Skeletal muscle tissue (tissue), 4 donors: Measurements from ENCODE around the gene ZNF441. TPM values are rescaled to one million over a fixed set of nuclear protein-coding genes. Genes with fewer than 3 reads are reported as not detected.
"Not testable (repeated sequence)": the region's sequence is repeated elsewhere in the genome, so short reads cannot be mapped to it uniquely, and the experiment has no call there.

Source experiments
- H3K27ac ChIP-seq: one replicate; pipeline ENCODE4 v1.7.0; 2013; ENCODE audit warnings: mild to moderate bottlenecking, low read depth, low read length, inconsistent platforms
- H3K27me3 ChIP-seq, 3 donors: one replicate each; pipeline ENCODE4 v1.7.0; 2013; ENCODE audit warnings: low read length in 3 of 3; ENCODE audit not compliant: control insufficient read depth in 3 of 3, insufficient read depth in 3 of 3
- H3K36me3 ChIP-seq, 3 donors: one replicate each; pipeline ENCODE4 v1.7.0; 2013; ENCODE audit warnings: low read length in 3 of 3; ENCODE audit not compliant: control insufficient read depth in 3 of 3, insufficient read depth in 3 of 3
- H3K4me1 ChIP-seq, 3 donors: one replicate each; pipeline ENCODE4 v1.7.0; 2013; ENCODE audit warnings: low read length in 3 of 3, mild to moderate bottlenecking in 3 of 3; ENCODE audit not compliant: control insufficient read depth in 3 of 3, insufficient read depth in 3 of 3
- H3K4me3 ChIP-seq, 3 donors: one replicate each; pipeline ENCODE4 v1.7.0; 2013; ENCODE audit warnings: low read length in 3 of 3
- H3K9ac ChIP-seq, 3 donors: one replicate each; pipeline ENCODE4 v1.7.0; 2013; ENCODE audit warnings: low read length in 3 of 3, mild to moderate bottlenecking in 3 of 3, moderate library complexity in 2 of 3, low read depth in 1 of 3
- H3K9me3 ChIP-seq, 3 donors: one replicate each; pipeline ENCODE4 v1.7.0; 2013; ENCODE audit warnings: low read length in 3 of 3; ENCODE audit not compliant: control insufficient read depth in 3 of 3
- total RNA-seq: library from RNA; depleted of rRNA; stranded (reverse); fragments of >200 nt; gene quantifications from one replicate; pipeline ENCODE4 v1.2.3, GENCODE V29; 2014
- donor health status: Osteomylitis.

Gene ZNF441
- total RNA-seq, 1 donor from 2014 or later, result 5.2 TPM

GRCh38 chr19:11771520-11771919 is 4.7 kb downstream of the ZNF441 start:
- H3K9me3 ChIP-seq, H3K36me3 ChIP-seq, H3K27ac ChIP-seq, H3K9ac ChIP-seq, H3K27me3 ChIP-seq, H3K4me3 ChIP-seq: not testable (repeated sequence)
- H3K4me1 ChIP-seq, result peaks cover 10 to 17% (median 10%) of the 10 kb centered on the region in 3 donors

- not testable (repeated sequence) for H3K9ac ChIP-seq, H3K27ac ChIP-seq, H3K4me1 ChIP-seq, H3K27me3 ChIP-seq, H3K4me3 ChIP-seq
- Histone ChIP-seq H3K9me3 (peaks cover 20 to 36% (median 25%) of the 10 kb centered on the region in 3 donors), H3K36me3 (peaks cover 28 to 43% (median 40%) of the 10 kb centered on the region in 3 donors)
Measured at GRCh38 chr19:11776669-11777068, 9.9 kb downstream of the ZNF441 start.

- Histone ChIP-seq H3K4me3 (peak overlapping the region in 1 of 3 donors; percentile 62), H3K27me3 (no peaks in the 10 kb centered on the region), H3K4me1 (no peaks in the 10 kb centered on the region), H3K36me3 (peaks cover 29 to 53% (median 51%) of the 10 kb centered on the region in 3 donors), H3K9me3 (peaks cover 31 to 51% (median 34%) of the 10 kb centered on the region in 3 donors), H3K9ac (no peak overlapping the region), H3K27ac (no peak overlapping the region)
Measured at GRCh38 chr19:11780431-11781020, 13.7 kb downstream of the ZNF441 start.

GRCh38 chr19:11781295-11782057 is 14.7 kb downstream of the ZNF441 start:
- Histone ChIP-seq H3K4me1 (no peaks in the 10 kb centered on the region), H3K36me3 (peaks cover 29 to 53% (median 49%) of the 10 kb centered on the region in 3 donors), H3K9ac (no peak overlapping the region), H3K27ac (no peak overlapping the region), H3K4me3 (peak overlapping the region in 2 of 3 donors; percentile 30 to 62), H3K9me3 (peaks cover 31 to 53% (median 35%) of the 10 kb centered on the region in 3 donors), H3K27me3 (no peaks in the 10 kb centered on the region)

GRCh38 chr19:11783767-11784166 is 17.0 kb downstream of the ZNF441 start:
- Histone ChIP-seq H3K27ac (no peak overlapping the region), H3K27me3 (no peaks in the 10 kb centered on the region), H3K9me3 (peaks cover 28 to 46% (median 34%) of the 10 kb centered on the region in 3 donors), H3K4me1 (no peaks in the 10 kb centered on the region), H3K4me3 (no peak overlapping the region), H3K36me3 (peaks cover 24 to 39% (median 32%) of the 10 kb centered on the region in 3 donors), H3K9ac (no peak overlapping the region)

GRCh38 chr19:11784356-11784755 is 17.6 kb downstream of the ZNF441 start:
- Histone ChIP-seq H3K4me3 (no peak overlapping the region), H3K27ac (no peak overlapping the region), H3K9me3 (peaks cover 28 to 44% (median 31%) of the 10 kb centered on the region in 3 donors), H3K27me3 (no peaks in the 10 kb centered on the region), H3K36me3 (peaks cover 21 to 34% (median 28%) of the 10 kb centered on the region in 3 donors), H3K4me1 (no peaks in the 10 kb centered on the region), H3K9ac (no peak overlapping the region)

GRCh38 chr19:11787536-11787935 is 20.7 kb downstream of the ZNF441 start:
- Histone ChIP-seq H3K27me3 (no peaks in the 10 kb centered on the region), H3K27ac (no peak overlapping the region), H3K9ac (no peak overlapping the region), H3K9me3 (peaks cover 8 to 20% (median 12%) of the 10 kb centered on the region in 3 donors), H3K36me3 (peaks cover 0 to 7% (median 3%) of the 10 kb centered on the region in 3 donors), H3K4me1 (no peaks in the 10 kb centered on the region), H3K4me3 (no peak overlapping the region)

- H3K27me3 ChIP-seq, result no peaks in the 10 kb centered on the region
- H3K4me3 ChIP-seq, result no peak overlapping the region
- no peak overlapping the region for H3K9ac ChIP-seq
- no peak overlapping the region for H3K27ac ChIP-seq
- no peaks in the 10 kb centered on the region for H3K36me3 ChIP-seq
- H3K4me1 ChIP-seq, result peaks cover 5 to 8% (median 8%) of the 10 kb centered on the region in 3 donors
- H3K9me3 ChIP-seq, result peaks cover 0 to 3% (median 0%) of the 10 kb centered on the region in 3 donors
Measured at GRCh38 chr19:11792942-11793341, 26.1 kb downstream of the ZNF441 start.

GRCh38 chr19:11797491-11797890 is 30.7 kb downstream of the ZNF441 start:
- H3K36me3 ChIP-seq, result no peaks in the 10 kb centered on the region
- H3K9me3 ChIP-seq, result no peaks in the 10 kb centered on the region
- H3K4me3 ChIP-seq, result peak overlapping the region; percentile 90 to 92 (median 91)
- peaks cover 8 to 12% (median 11%) of the 10 kb centered on the region in 3 donors for H3K4me1 ChIP-seq
- H3K27ac ChIP-seq, result no peak overlapping the region
- no peak overlapping the region for H3K9ac ChIP-seq
- H3K27me3 ChIP-seq, result no peaks in the 10 kb centered on the region
